Fibroblast of skin of scalp (primary cell): ENCODE measurements around the gene SLBP.

Experiments used
- DNase-seq: peaks from one replicate; pipeline ENCODE4 v3.0.0-alpha.2; 2013

The SLBP gene

GRCh38 chr4:1748465-1748995, 36.4 kb upstream of the SLBP start:
- DNase-seq: peak; percentile 66

GRCh38 chr4:1747603-1747967, 35.5 kb upstream of the SLBP start:
- no peak for DNase-seq

GRCh38 chr4:1746919-1747602, 34.9 kb upstream of the SLBP start:
- no peak for DNase-seq

- peak; percentile 68 for DNase-seq
These were observed 34.2 kb upstream of the SLBP start for GRCh38 chr4:1746265-1746691.

- DNase-seq: no peak
These were observed 33.6 kb upstream of the SLBP start for GRCh38 chr4:1745697-1746096.

- DNase-seq: no peak
These were observed 33.0 kb upstream of the SLBP start for GRCh38 chr4:1745165-1745564.

GRCh38 chr4:1744552-1744951, 32.4 kb upstream of the SLBP start:
- DNase-seq: no peak

- DNase-seq: no peak
These were observed 31.9 kb upstream of the SLBP start for GRCh38 chr4:1743975-1744374.

- DNase-seq: no peak
These were observed 31.4 kb upstream of the SLBP start for GRCh38 chr4:1743551-1743950.

- no peak for DNase-seq
These were observed 29.1 kb upstream of the SLBP start for GRCh38 chr4:1741208-1741607.

- no peak for DNase-seq
These were observed 28.0 kb upstream of the SLBP start for GRCh38 chr4:1740021-1740545.

GRCh38 chr4:1739358-1739757, 27.2 kb upstream of the SLBP start:
- no peak for DNase-seq

- DNase-seq: no peak
These were observed 26.3 kb upstream of the SLBP start for GRCh38 chr4:1738410-1738809.

GRCh38 chr4:1737666-1738065, 25.5 kb upstream of the SLBP start:
- DNase-seq: no peak

- DNase-seq: no peak
These were observed 24.7 kb upstream of the SLBP start for GRCh38 chr4:1736812-1737211.

GRCh38 chr4:1735215-1735614, 23.1 kb upstream of the SLBP start:
- no peak for DNase-seq

GRCh38 chr4:1732911-1733310, 20.8 kb upstream of the SLBP start:
- no peak for DNase-seq

GRCh38 chr4:1731180-1731579, 19.1 kb upstream of the SLBP start:
- no peak for DNase-seq

GRCh38 chr4:1730532-1731135, 18.5 kb upstream of the SLBP start:
- no peak for DNase-seq

GRCh38 chr4:1728061-1728980, 16.2 kb upstream of the SLBP start:
- DNase-seq: no peak

GRCh38 chr4:1727117-1728031, 15.3 kb upstream of the SLBP start:
- DNase-seq: peak; percentile 56
